IPS DF 6.9 (cell line): Measurements from ENCODE around the gene VPS39.

Experiments
- DNase-seq: peaks from one replicate; pipeline ENCODE4 v3.0.0-alpha.2; 2013; ENCODE audit warnings: low read depth, low spot score
- H3K27ac ChIP-seq: one replicate; pipeline ENCODE4 v1.5.1; 2013; ENCODE audit warnings: low read length, control low read depth
- H3K27me3 ChIP-seq: 2 replicates; pipeline ENCODE4 v1.6.1; 2013; ENCODE audit warnings: mild to moderate bottlenecking, low read length; ENCODE audit not compliant: control insufficient read depth, insufficient read depth
- H3K36me3 ChIP-seq: 2 replicates; pipeline ENCODE4 v1.6.1; 2013; ENCODE audit warnings: low read length; ENCODE audit not compliant: control insufficient read depth, insufficient read depth
- H3K4me1 ChIP-seq: 2 replicates; pipeline ENCODE4 v1.6.1; 2013; ENCODE audit warnings: low read length; ENCODE audit not compliant: control insufficient read depth, insufficient read depth
- H3K4me3 ChIP-seq: 2 replicates; pipeline ENCODE4 v1.5.1; 2013; ENCODE audit warnings: mild to moderate bottlenecking, low read length
- H3K9me3 ChIP-seq: 2 replicates; pipeline ENCODE4 v1.6.1; 2013; ENCODE audit warnings: low read length, inconsistent platforms; ENCODE audit not compliant: control insufficient read depth, insufficient read depth
- WGBS: extraction: QIAGEN DNeasy Blood & Tissue Kit; methylation state at CpG from one replicate; pipeline ENCODE4 v1.1.7; 2013; ENCODE audit warnings: mixed read lengths, missing lambda C conversion rate; ENCODE audit not compliant: insufficient read length, insufficient coverage; 5-methylcytosine and 5-hydroxymethylcytosine counted together

The VPS39 gene

GRCh38 chr15:42145546-42146455 lies 62.3 kb downstream of the VPS39 start:
- Histone ChIP-seq H3K27me3 (no peaks in the 10 kb centered on the region), H3K27ac (no peak overlapping the region), H3K9me3 (no peaks in the 10 kb centered on the region), H3K4me3 (no peak overlapping the region), H3K4me1 (no peaks in the 10 kb centered on the region), H3K36me3 (no peaks in the 10 kb centered on the region)
- WGBS, result no CpG with 5 or more reads among the region's 29 CpGs
- no peak for DNase-seq

DNA sequence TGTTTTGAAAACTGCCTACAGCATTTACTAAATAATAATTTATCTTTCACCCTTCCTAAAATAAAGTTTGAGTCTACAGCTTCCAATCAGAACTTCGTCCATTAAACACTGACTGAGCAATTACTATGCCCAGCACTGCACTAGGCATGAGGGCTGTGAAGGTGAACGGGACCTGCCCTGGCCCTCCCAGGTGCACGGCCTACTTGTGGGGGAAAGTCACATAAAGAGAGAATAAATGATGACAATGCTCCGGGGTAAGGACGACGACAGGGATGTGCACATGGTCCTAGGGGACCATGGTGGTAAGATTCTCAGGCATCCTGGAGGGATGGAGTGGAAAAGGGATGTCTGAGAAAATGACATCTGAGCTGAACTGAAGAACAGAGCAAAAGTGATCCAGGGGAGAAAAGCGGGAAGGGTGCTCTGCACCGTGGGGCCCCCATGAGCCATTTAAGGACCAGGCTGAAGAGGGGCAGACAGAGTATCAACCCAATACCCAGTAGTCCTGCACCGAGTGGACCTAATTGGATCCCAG lies 63.2 kb downstream of the VPS39 start:
- no CpG with 5 or more reads among the region's 9 CpGs for WGBS
- no peak overlapping the region for H3K27ac ChIP-seq
- no peak overlapping the region for H3K4me3 ChIP-seq
- no peaks in the 10 kb centered on the region for H3K36me3 ChIP-seq
- H3K4me1 ChIP-seq, result no peaks in the 10 kb centered on the region
- H3K27me3 ChIP-seq, result no peaks in the 10 kb centered on the region
- H3K9me3 ChIP-seq, result no peaks in the 10 kb centered on the region
- DNase-seq, result no peak

- H3K4me1 ChIP-seq, result no peaks in the 10 kb centered on the region
- no CpG with 5 or more reads among the region's 18 CpGs for WGBS
- H3K27ac ChIP-seq, result no peak overlapping the region
- H3K27me3 ChIP-seq, result no peaks in the 10 kb centered on the region
- H3K9me3 ChIP-seq, result no peaks in the 10 kb centered on the region
- DNase-seq, result no peak
- no peak overlapping the region for H3K4me3 ChIP-seq
- H3K36me3 ChIP-seq, result no peaks in the 10 kb centered on the region
Observed at GRCh38 chr15:42143866-42144625, 64.1 kb downstream of the VPS39 start.

DNA sequence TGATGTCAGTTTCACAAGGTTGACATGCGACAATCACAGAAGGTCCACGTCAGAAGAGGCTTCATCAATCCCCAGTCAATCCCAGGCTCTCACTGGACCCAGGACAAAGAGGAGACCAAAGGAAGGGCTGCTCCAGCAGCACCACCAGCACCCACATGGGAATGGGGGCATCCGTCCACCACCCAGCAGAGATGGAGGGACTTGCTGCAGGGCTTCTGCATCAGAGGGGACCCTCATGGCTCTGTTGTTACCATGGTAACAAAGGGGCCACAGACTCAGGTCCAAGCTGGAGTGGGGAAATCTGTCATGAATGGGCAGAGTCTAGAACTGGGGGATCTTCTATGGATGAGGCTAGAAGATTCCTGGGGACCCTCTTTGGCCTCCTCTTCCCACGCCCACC lies 64.7 kb downstream of the VPS39 start:
- no peaks in the 10 kb centered on the region for H3K27me3 ChIP-seq
- H3K27ac ChIP-seq, result no peak overlapping the region
- WGBS, result no CpG with 5 or more reads among the region's 4 CpGs
- H3K4me1 ChIP-seq, result no peaks in the 10 kb centered on the region
- no peaks in the 10 kb centered on the region for H3K36me3 ChIP-seq
- H3K9me3 ChIP-seq, result no peaks in the 10 kb centered on the region
- DNase-seq, result no peak
- H3K4me3 ChIP-seq, result no peak overlapping the region

DNA sequence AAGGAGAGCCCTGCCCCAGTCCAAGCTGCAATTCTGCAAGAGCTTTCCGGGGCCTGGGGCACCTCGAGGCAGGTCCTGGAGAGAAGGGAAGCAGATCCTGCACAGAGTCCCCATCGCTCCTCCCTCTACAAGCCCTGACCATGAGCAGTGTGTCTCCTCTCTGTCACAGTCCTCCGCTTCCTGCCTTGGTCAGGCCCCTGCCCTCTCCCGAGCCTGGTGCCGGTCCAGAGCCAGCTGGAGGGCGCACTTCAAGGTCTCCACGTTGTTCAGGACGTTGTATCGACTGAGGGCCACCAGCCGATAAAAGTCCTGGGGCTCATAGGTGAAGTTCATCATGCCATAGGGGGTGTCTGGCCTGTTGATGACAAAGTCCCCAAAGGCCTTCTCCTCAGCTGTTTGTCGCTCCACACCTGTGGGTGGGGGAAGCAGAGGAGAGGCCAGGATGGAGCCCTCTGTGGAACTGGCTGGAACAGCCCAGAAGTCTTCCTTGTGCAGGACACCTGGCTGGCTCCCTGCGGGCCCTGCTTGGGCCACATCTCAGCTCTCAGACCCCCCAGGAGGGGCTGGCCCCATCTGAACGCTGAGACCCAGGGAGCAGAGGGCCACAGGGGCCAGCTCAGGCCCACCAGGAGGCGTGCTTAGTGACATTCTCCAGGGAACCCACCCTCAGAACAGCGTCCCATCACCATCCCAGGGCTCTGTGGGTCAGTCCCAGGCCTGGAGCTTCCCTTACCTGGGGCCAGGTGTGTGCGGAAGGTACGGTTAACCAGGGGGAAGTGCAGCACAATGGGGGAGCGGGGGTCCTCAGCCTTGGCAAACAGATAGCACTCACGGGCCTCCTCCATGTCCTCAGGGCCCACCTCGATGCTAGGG lies 66.1 kb downstream of the VPS39 start:
- H3K9me3 ChIP-seq, result no peaks in the 10 kb centered on the region
- no peaks in the 10 kb centered on the region for H3K36me3 ChIP-seq
- H3K4me3 ChIP-seq, result no peak overlapping the region
- no CpG with 5 or more reads among the region's 21 CpGs for WGBS
- H3K4me1 ChIP-seq, result no peaks in the 10 kb centered on the region
- H3K27ac ChIP-seq, result no peak overlapping the region
- no peaks in the 10 kb centered on the region for H3K27me3 ChIP-seq
- no peak for DNase-seq

- Histone ChIP-seq H3K27ac (no peak overlapping the region), H3K4me3 (no peak overlapping the region), H3K36me3 (no peaks in the 10 kb centered on the region), H3K27me3 (no peaks in the 10 kb centered on the region), H3K4me1 (no peaks in the 10 kb centered on the region), H3K9me3 (no peaks in the 10 kb centered on the region)
- WGBS, result no CpG with 5 or more reads among the region's 7 CpGs
- DNase-seq, result no peak
Observed at GRCh38 chr15:42141246-42141645, 66.9 kb downstream of the VPS39 start.

DNA sequence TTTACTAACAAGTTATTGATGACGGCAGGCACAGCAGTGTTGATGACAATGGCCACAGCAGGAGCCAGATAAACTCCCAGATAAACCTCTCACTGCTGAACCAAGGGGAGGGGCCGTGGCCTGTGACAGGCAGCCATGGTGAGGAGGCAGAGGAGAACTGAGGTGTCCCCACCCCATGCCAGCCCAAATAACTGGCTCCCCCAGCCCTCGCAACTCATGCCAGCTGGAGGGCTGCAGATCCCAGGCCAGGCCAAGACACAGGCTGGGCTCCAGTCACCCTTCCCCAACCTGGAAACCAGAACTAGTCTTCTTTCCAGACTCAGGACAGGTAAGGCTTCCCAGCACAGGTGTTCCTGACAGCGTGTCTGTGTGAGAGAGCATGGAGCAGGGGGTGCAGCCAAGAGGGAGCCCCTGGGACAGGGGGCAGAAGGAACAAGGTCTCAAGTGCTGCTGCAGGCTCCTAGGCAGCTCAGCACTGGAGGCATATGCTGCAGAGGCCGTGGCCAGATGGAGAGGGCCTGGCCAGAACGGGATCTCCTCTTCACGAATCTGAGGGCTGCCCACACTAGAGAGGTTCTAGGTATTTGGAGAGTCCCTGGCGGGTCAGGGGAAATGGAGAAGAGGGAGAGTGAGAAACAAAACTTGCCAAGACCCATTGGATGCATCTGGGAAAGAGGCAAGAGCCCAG lies 67.6 kb downstream of the VPS39 start:
- H3K4me3 ChIP-seq, result no peak overlapping the region
- no peak overlapping the region for H3K27ac ChIP-seq
- DNase-seq, result no peak
- WGBS, result no CpG with 5 or more reads among the region's 8 CpGs
- H3K9me3 ChIP-seq, result no peaks in the 10 kb centered on the region
- H3K27me3 ChIP-seq, result no peaks in the 10 kb centered on the region
- H3K36me3 ChIP-seq, result no peaks in the 10 kb centered on the region
- no peaks in the 10 kb centered on the region for H3K4me1 ChIP-seq

DNA sequence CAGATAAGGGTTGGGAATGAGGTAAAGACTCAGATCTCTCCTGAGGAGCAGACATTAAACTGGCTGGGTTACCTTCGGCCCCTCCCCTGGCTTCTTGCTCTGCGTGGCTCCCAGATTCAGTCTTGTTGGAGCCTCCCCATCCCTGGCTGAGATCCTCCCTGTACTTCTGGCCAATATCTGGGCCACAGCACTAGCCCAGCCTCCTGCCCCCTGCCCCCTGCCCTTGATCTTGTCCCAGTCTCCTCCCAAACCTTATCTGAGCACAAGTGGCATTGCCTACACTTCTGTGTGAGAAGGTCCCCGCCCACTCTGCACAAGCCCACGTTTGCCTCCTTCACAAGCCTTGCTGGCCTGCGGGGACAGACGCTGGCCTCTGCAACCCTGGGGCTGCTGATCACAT lies 68.5 kb downstream of the VPS39 start:
- DNase-seq, result no peak
- Histone ChIP-seq H3K4me3 (no peak overlapping the region), H3K9me3 (no peaks in the 10 kb centered on the region), H3K27ac (no peak overlapping the region), H3K4me1 (no peaks in the 10 kb centered on the region), H3K36me3 (no peaks in the 10 kb centered on the region), H3K27me3 (no peaks in the 10 kb centered on the region)
- WGBS, result no CpG with 5 or more reads among the region's 6 CpGs

GRCh38 chr15:42138968-42139386 lies 69.1 kb downstream of the VPS39 start:
- H3K27ac ChIP-seq, result no peak overlapping the region
- no peaks in the 10 kb centered on the region for H3K27me3 ChIP-seq
- H3K36me3 ChIP-seq, result no peaks in the 10 kb centered on the region
- no CpG with 5 or more reads among the region's 3 CpGs for WGBS
- H3K4me3 ChIP-seq, result no peak overlapping the region
- DNase-seq, result no peak
- H3K4me1 ChIP-seq, result no peaks in the 10 kb centered on the region
- no peaks in the 10 kb centered on the region for H3K9me3 ChIP-seq
